ENCODE results near the gene TNFRSF1B. TPM values are rescaled to one million over a fixed set of nuclear protein-coding genes. Genes with fewer than 3 reads are reported as not detected.

TNFRSF1B gene
- total and polyA plus RNA-seq, 2 of the 8 experiments (the other 6 are each of a cell fraction or from before 2014, with no cell fraction given), result 1.7 to 2.9 TPM

DNA sequence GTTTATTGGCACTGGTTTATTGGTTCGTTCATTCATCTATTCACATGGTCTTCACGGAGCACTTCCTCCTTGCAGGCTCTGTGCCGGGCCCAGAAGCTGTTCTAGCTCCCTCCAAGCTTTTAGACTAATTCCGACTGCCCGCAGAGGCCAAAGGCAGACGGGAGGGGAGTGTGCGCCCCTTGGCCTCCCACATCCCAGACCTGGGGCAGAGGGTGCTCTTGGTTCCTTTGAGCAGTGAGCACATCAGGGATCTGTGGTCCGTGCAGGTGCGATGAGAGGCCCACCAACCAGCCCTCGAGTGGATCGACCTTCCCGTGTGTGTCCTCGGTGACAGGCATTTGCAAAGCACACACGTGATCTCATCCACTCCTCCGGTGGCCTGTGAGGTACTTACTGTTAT is 38.7 kb upstream of the TNFRSF1B start:
- Histone ChIP-seq H3K9me3 (ENCODE audit: insufficient read depth in 2 of 2, low read depth in 1 of 2, low read length in 1 of 2) (no peaks in the 10 kb centered on the region), H3K27ac (ENCODE audit: low read depth, low read length) (no peak overlapping the region), H3K14ac (ENCODE audit: insufficient read length) (no peak overlapping the region), H3K79me2 (ENCODE audit: control insufficient read depth in 1 of 2, insufficient read depth in 2 of 2, low read length in 2 of 2) (no peaks in the 10 kb centered on the region), H3K4me1 (replicated peaks in 1 of 4; ENCODE audit: control insufficient read depth in 3 of 4, insufficient read depth in 4 of 4, low read length in 3 of 4) (no peaks in the 10 kb centered on the region), H2BK12ac (ENCODE audit: low read depth, low read length) (no peak overlapping the region), H2BK20ac (ENCODE audit: low read length) (no peak overlapping the region), H4K5ac (ENCODE audit: insufficient read length, low read depth, low read length) (no peak overlapping the region), H4K8ac (ENCODE audit: extremely low read depth, insufficient read depth, low read length) (no peak overlapping the region; the same call in 1 of the 2 replicates), H3K23ac (ENCODE audit: insufficient read length) (no peak overlapping the region), H3K79me1 (ENCODE audit: low read depth, low read length) (no peaks in the 10 kb centered on the region), H4K20me1 (replicated peaks in 1 of 2; ENCODE audit: control insufficient read depth in 1 of 2, insufficient read depth in 2 of 2, low read length in 2 of 2) (no peaks in the 10 kb centered on the region), H3K9ac (replicated peaks in 1 of 4; ENCODE audit: extremely low read depth in 1 of 4, low read depth in 3 of 4, low read length in 3 of 4) (no peak overlapping the region), H3K56ac (replicated peaks; ENCODE audit: insufficient read length, low read depth, low read length) (no peak overlapping the region), H4K91ac (replicated peaks; ENCODE audit: insufficient read length, low read length) (no peak overlapping the region), H2BK15ac (ENCODE audit: low read length) (no peak overlapping the region), H2AK5ac (ENCODE audit: low read depth, low read length) (no peak overlapping the region), H3K4ac (replicated peaks; ENCODE audit: insufficient read length, low read depth, low read length) (no peak overlapping the region), H3K4me3 (ENCODE audit: extremely low read depth in 1 of 4, insufficient read depth in 2 of 4, low read depth in 3 of 4, low read length in 4 of 4) (no peak overlapping the region), H2BK5ac (ENCODE audit: low read depth, low read length) (no peak overlapping the region), H3K36me3 (ENCODE audit: control insufficient read depth in 2 of 4, insufficient read depth in 4 of 4, low read length in 3 of 4) (peaks cover 0 to 2% (median 0%) of the 10 kb centered on the region in 4 experiments; a peak in 2 of 8 replicates), H3K23me2 (ENCODE audit: low read depth, low read length) (no peaks in the 10 kb centered on the region), H2AFZ (ENCODE audit: low read length) (no peak overlapping the region), H2BK120ac (replicated peaks; ENCODE audit: low read depth, low read length) (no peak overlapping the region), H3K18ac (ENCODE audit: extremely low read depth, low read length) (no peak overlapping the region), H3K4me2 (ENCODE audit: insufficient read depth in 1 of 2, low read depth in 2 of 2, low read length in 2 of 2) (no peak overlapping the region), H3K27me3 (replicated peaks in 1 of 4; ENCODE audit: control insufficient read depth in 3 of 4, extremely low read depth in 1 of 4, insufficient read depth in 3 of 4, low read length in 3 of 4) (no peaks in the 10 kb centered on the region)
- WGBS, 2 experiments (ENCODE audit: extremely low coverage in 1 of 2, insufficient coverage in 1 of 2, insufficient read length in 1 of 2, insufficient replicate concordance in 2 of 2, low coverage in 1 of 2, low lambda C conversion rate in 2 of 2, missing lambda C conversion rate in 1 of 2), result 79% methylated on average over 15 of the region's 15 CpGs; no CpG with 5 or more reads in 1 of the 2 experiments
- DNase-seq (ENCODE audit: low read depth in 1 of 2, low spot score in 2 of 2) (no peak), FAIRE-seq (no peak)
- ChIA-PET CTCF (ENCODE audit: partially characterized antibody) (interaction anchor here (0.8 to 12.6 kb wide), 5 partner anchors 12 to 137 kb away, joined by 3 to 503 read pairs (median 4); no protein-coding TSS in a partner anchor), POLR2A (ENCODE audit: partially characterized antibody) (no interaction called here)
- TF ChIP-seq TCF12 (IDR thresholded peaks at IDR 0.05; ENCODE audit: low read depth, low read length), result no peak
- no peak for TF ChIP-seq PHF8 (conservative IDR thresholded peaks at IDR 0.05; ENCODE audit: low read depth, low read length)
- TF ChIP-seq YY1 (IDR thresholded peaks at IDR 0.05; ENCODE audit: low read depth, low read length), result no peak
- TF ChIP-seq, protein P1, sequence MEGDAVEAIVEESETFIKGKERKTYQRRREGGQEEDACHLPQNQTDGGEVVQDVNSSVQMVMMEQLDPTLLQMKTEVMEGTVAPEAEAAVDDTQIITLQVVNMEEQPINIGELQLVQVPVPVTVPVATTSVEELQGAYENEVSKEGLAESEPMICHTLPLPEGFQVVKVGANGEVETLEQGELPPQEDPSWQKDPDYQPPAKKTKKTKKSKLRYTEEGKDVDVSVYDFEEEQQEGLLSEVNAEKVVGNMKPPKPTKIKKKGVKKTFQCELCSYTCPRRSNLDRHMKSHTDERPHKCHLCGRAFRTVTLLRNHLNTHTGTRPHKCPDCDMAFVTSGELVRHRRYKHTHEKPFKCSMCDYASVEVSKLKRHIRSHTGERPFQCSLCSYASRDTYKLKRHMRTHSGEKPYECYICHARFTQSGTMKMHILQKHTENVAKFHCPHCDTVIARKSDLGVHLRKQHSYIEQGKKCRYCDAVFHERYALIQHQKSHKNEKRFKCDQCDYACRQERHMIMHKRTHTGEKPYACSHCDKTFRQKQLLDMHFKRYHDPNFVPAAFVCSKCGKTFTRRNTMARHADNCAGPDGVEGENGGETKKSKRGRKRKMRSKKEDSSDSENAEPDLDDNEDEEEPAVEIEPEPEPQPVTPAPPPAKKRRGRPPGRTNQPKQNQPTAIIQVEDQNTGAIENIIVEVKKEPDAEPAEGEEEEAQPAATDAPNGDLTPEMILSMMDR (IDR thresholded peaks at IDR 0.05; ENCODE audit: control extremely low read depth in 1 of 3, insufficient read depth in 1 of 3, low read depth in 1 of 3, low read length in 3 of 3), result no peak
- no peak for TF ChIP-seq GTF2F1 (IDR thresholded peaks at IDR 0.05; ENCODE audit: borderline replicate concordance, low read depth, low read length)
- TF ChIP-seq MAFK (IDR thresholded peaks at IDR 0.05; ENCODE audit: low read depth, low read length), result no peak
- TF ChIP-seq ZNF274 (IDR thresholded peaks at IDR 0.05; ENCODE audit: borderline replicate concordance, extremely low read depth, low read length), result no peak
- TF ChIP-seq HDAC2 (IDR thresholded peaks at IDR 0.05; ENCODE audit: borderline replicate concordance in 1 of 2, low read depth in 2 of 2, low read length in 2 of 2), result no peak
- no peak for TF ChIP-seq BACH1 (IDR thresholded peaks at IDR 0.05; ENCODE audit: low read length)
- no peak for TF ChIP-seq POLR2A (IDR thresholded peaks at IDR 0.05; ENCODE audit: control extremely low read depth in 1 of 2, low read depth in 2 of 2, low read length in 2 of 2)
- no peak for TF ChIP-seq SP1 (IDR thresholded peaks at IDR 0.05; ENCODE audit: low read depth, low read length)
- no peak for TF ChIP-seq TBP (IDR thresholded peaks at IDR 0.05; ENCODE audit: low read depth, low read length)

All from H1 (cell line).